OCI-LY3 (cell line): ENCODE measurements around the gene KRT73.

ENCODE experiments used
- H2AFZ ChIP-seq: fragments of 200-600, 300-600 bp; shearing (Covaris generic); 2 replicates; pipeline ENCODE4 v1.6.0; 2014; ENCODE audit warnings: antibody characterized with exemption, low read depth, low read length
- H3K27ac ChIP-seq: fragments of 200-600, 300-600 bp; sonication (generic); 2 replicates; pipeline ENCODE4 v1.5.1; 2014; ENCODE audit warnings: mild to moderate bottlenecking, low read length, moderate library complexity, mixed read lengths
- H3K27me3 ChIP-seq: fragments of 200-600, 300-600 bp; sonication (generic); 2 replicates; pipeline ENCODE4 v1.6.1; 2014; ENCODE audit warnings: low read depth, low read length, mixed read lengths
- H3K36me3 ChIP-seq: fragments of 200-600, 300-600 bp; sonication (generic); replicated peaks from 2 replicates; pipeline ENCODE3; 2014; ENCODE audit warnings: low read depth, low read length, mixed read lengths
- H3K4me1 ChIP-seq: fragments of 300-600, 200-600 bp; sonication (generic); 2 replicates; pipeline ENCODE4 v1.6.1; 2014; ENCODE audit warnings: low read length, mixed read lengths
- H3K4me2 ChIP-seq: fragments of 200-600, 300-600 bp; sonication (generic); 2 replicates; pipeline ENCODE4 v1.6.1; 2014; ENCODE audit warnings: low read length, mixed read lengths
- H3K4me3 ChIP-seq: fragments of 300-600, 200-600 bp; sonication (generic); 2 replicates; pipeline ENCODE4 v1.5.1; 2014; ENCODE audit warnings: antibody characterized with exemption, mild to moderate bottlenecking, low read length, moderate library complexity
- H3K79me2 ChIP-seq: fragments of 300-600, 200-600 bp; shearing (Covaris generic); 2 replicates; pipeline ENCODE4 v1.6.1; 2014; ENCODE audit warnings: mild to moderate bottlenecking, low read length, mixed read lengths
- H3K9ac ChIP-seq: fragments of 300-600, 200-600 bp; shearing (Covaris generic); 2 replicates; pipeline ENCODE4 v1.6.0; 2014; ENCODE audit warnings: mild to moderate bottlenecking, low read length, moderate library complexity
- H3K9me3 ChIP-seq: fragments of 200-600, 300-600 bp; shearing (Covaris generic); 2 replicates; pipeline ENCODE4 v1.6.1; 2014; ENCODE audit warnings: low read length, mixed read lengths; ENCODE audit not compliant: insufficient read depth
- H4K20me1 ChIP-seq: fragments of 200-600, 300-600 bp; sonication (generic); 2 replicates; pipeline ENCODE4 v1.6.1; 2016; ENCODE audit warnings: low read length, mixed read lengths; ENCODE audit not compliant: insufficient read depth
- EZH2phosphoT487 ChIP-seq: fragments of 200-600 bp; shearing (Covaris generic); IDR thresholded peaks from 2 replicates; pipeline ENCODE4 v1.6.1; 2018; ENCODE audit warnings: antibody characterized with exemption, mixed run types, low read depth
- TF ChIP-seq, protein P1 (sequence below): fragments of 200-600, 300-600 bp; sonication (generic); IDR thresholded peaks from 2 replicates; pipeline ENCODE4 v1.5.1; 2014; ENCODE audit warnings: antibody characterized with exemption, low read length, low read depth

KRT73 gene

DNA sequence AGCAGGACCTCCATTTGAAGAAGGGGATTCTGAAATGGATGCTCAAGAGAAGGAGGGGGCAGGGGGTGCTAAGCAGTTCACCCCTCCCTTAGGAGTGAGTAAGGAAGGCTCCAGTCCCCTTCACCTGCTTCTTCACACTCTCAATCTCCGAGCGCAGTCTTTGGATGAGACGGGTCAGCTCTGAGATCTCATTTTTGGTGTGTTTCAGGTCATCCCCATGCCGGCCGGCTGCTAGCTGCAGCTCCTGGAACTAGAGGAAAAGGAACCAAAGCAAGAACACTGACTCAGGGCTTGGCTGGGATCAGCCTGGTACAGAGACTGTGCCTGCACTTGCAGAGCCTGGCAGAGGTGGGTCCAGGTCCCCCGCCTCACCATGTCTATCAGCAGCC lies 7.3 kb downstream of the KRT73 start:
- H3K79me2 ChIP-seq = no peaks in the 10 kb centered on the region
- H3K9ac ChIP-seq = no peak overlapping the region
- TF ChIP-seq EZH2phosphoT487 = no peak
- TF ChIP-seq, protein P1, sequence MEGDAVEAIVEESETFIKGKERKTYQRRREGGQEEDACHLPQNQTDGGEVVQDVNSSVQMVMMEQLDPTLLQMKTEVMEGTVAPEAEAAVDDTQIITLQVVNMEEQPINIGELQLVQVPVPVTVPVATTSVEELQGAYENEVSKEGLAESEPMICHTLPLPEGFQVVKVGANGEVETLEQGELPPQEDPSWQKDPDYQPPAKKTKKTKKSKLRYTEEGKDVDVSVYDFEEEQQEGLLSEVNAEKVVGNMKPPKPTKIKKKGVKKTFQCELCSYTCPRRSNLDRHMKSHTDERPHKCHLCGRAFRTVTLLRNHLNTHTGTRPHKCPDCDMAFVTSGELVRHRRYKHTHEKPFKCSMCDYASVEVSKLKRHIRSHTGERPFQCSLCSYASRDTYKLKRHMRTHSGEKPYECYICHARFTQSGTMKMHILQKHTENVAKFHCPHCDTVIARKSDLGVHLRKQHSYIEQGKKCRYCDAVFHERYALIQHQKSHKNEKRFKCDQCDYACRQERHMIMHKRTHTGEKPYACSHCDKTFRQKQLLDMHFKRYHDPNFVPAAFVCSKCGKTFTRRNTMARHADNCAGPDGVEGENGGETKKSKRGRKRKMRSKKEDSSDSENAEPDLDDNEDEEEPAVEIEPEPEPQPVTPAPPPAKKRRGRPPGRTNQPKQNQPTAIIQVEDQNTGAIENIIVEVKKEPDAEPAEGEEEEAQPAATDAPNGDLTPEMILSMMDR = no peak
- no peak overlapping the region for H3K4me2 ChIP-seq
- H4K20me1 ChIP-seq = no peaks in the 10 kb centered on the region
- no peaks in the 10 kb centered on the region for H3K36me3 ChIP-seq
- H2AFZ ChIP-seq = no peak overlapping the region
- no peaks in the 10 kb centered on the region for H3K4me1 ChIP-seq
- peaks cover 30% of the 10 kb centered on the region for H3K27me3 ChIP-seq
- H3K27ac ChIP-seq = no peak overlapping the region
- H3K9me3 ChIP-seq = no peaks in the 10 kb centered on the region
- no peak overlapping the region for H3K4me3 ChIP-seq

- H3K9me3 ChIP-seq = no peaks in the 10 kb centered on the region
- H3K27ac ChIP-seq = no peak overlapping the region
- no peaks in the 10 kb centered on the region for H3K4me1 ChIP-seq
- no peaks in the 10 kb centered on the region for H4K20me1 ChIP-seq
- H3K36me3 ChIP-seq = no peaks in the 10 kb centered on the region
- no peak overlapping the region for H2AFZ ChIP-seq
- no peak overlapping the region for H3K9ac ChIP-seq
- H3K27me3 ChIP-seq = peaks cover 30% of the 10 kb centered on the region
- H3K4me3 ChIP-seq = no peak overlapping the region
- H3K79me2 ChIP-seq = no peaks in the 10 kb centered on the region
- TF ChIP-seq, protein P1 = no peak
- no peak for TF ChIP-seq EZH2phosphoT487
- H3K4me2 ChIP-seq = no peak overlapping the region
Observed at GRCh38 chr12:52608826-52609630, 9.3 kb downstream of the KRT73 start.

DNA sequence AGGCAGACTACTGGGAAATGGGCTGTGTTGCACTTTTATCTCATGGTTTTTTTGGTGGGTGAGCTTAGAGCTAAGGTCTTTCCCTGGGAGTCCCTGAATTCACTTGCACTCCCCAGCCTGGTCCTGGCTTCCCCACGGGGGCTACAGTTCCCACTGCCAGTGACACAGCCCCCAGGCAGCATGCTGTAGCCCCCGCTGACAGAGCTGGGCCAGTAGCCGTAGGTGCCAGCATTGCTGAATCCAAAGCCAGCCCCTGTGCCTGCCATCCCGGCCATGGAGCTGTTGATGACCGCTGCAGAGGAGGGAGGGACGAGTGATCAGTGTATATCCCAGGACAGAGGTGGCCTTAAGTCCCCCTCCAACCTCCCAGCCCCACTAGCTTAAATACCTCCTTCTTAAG lies 10.2 kb downstream of the KRT73 start:
- no peaks in the 10 kb centered on the region for H3K36me3 ChIP-seq
- no peaks in the 10 kb centered on the region for H4K20me1 ChIP-seq
- H2AFZ ChIP-seq = no peak overlapping the region
- no peaks in the 10 kb centered on the region for H3K9me3 ChIP-seq
- H3K9ac ChIP-seq = no peak overlapping the region
- H3K4me2 ChIP-seq = no peak overlapping the region
- no peak for TF ChIP-seq EZH2phosphoT487
- TF ChIP-seq, protein P1 = no peak
- no peak overlapping the region for H3K27ac ChIP-seq
- peaks cover 30% of the 10 kb centered on the region for H3K27me3 ChIP-seq
- H3K4me1 ChIP-seq = no peaks in the 10 kb centered on the region
- no peaks in the 10 kb centered on the region for H3K79me2 ChIP-seq
- no peak overlapping the region for H3K4me3 ChIP-seq

- no peaks in the 10 kb centered on the region for H4K20me1 ChIP-seq
- no peak for TF ChIP-seq EZH2phosphoT487
- TF ChIP-seq, protein P1 = no peak
- no peaks in the 10 kb centered on the region for H3K9me3 ChIP-seq
- H3K9ac ChIP-seq = no peak overlapping the region
- no peak overlapping the region for H3K4me2 ChIP-seq
- no peak overlapping the region for H3K27ac ChIP-seq
- H3K4me1 ChIP-seq = no peaks in the 10 kb centered on the region
- no peak overlapping the region for H3K4me3 ChIP-seq
- no peaks in the 10 kb centered on the region for H3K36me3 ChIP-seq
- H3K27me3 ChIP-seq = peaks cover 28% of the 10 kb centered on the region
- no peak overlapping the region for H2AFZ ChIP-seq
- no peaks in the 10 kb centered on the region for H3K79me2 ChIP-seq
Observed at GRCh38 chr12:52607314-52607713, 11.0 kb downstream of the KRT73 start.
